Endothelial cell of umbilical vein (primary cell): ENCODE data around the gene ANO4. TPM values are rescaled to one million over a fixed set of nuclear protein-coding genes. Genes with fewer than 3 reads are reported as not detected.

Experiments used
- BruUV-seq: library from RNA; stranded (reverse); fragments of 400-500 nt; replicated peaks from 2 replicates; lab custom pipeline; 2021; lab: Mats Ljungman, UMichigan
- CTCF ChIA-PET: fragments of 300-600, 350-600 bp; sonication (Branson Sonifier 250); formaldehyde crosslinking; loops from one replicate; lab custom pipeline; 2021; ENCODE audit warnings: antibody characterized with exemption, inconsistent platforms; lab: Charles Lee
- POLR2A ChIA-PET: fragments of 300-600, 350-600 bp; sonication (Branson Sonifier 250); formaldehyde crosslinking; loops from one replicate; lab custom pipeline; 2021; ENCODE audit warnings: antibody characterized with exemption, inconsistent platforms; lab: Charles Lee
- DNase-seq: peaks from one replicate; pipeline ENCODE4 v3.0.0-alpha.2; 2011; ENCODE audit warnings: low read depth, low spot score
- FAIRE-seq: peaks from 2 replicates; lab custom pipeline; 2011; peaks lifted over from hg19 to GRCh38; lab: Jason Lieb, UNC
- H2AFZ ChIP-seq: 2 replicates; pipeline ENCODE4 v1.6.0; 2012; ENCODE audit warnings: low read depth, low read length, control low read depth, inconsistent platforms
- H3K27ac ChIP-seq: 2 replicates; pipeline ENCODE4 v1.5.1; 2011; ENCODE audit warnings: low read depth, mild to moderate bottlenecking, control low read depth, low read length, moderate library complexity; ENCODE audit not compliant: insufficient read depth
- H3K27me3 ChIP-seq, 2 experiments: 2 replicates each; pipeline versions ENCODE4 v1.6.0 to v1.6.1; 2011; ENCODE audit warnings: low read length in 2 of 2, mixed read lengths in 1 of 2; ENCODE audit not compliant: control insufficient read depth in 2 of 2, insufficient read depth in 2 of 2
- H3K36me3 ChIP-seq, 2 experiments: 2 replicates in 1 of 2; 3 replicates in 1 of 2; pipeline ENCODE4 v1.5.1; 2011; ENCODE audit warnings: low read length in 2 of 2, mild to moderate bottlenecking in 1 of 2, moderate library complexity in 1 of 2; ENCODE audit not compliant: control insufficient read depth in 2 of 2, insufficient read depth in 2 of 2; ENCODE audit errors: extremely low read depth in 1 of 2
- H3K4me1 ChIP-seq: 3 replicates; pipeline ENCODE4 v1.5.1; 2011; ENCODE audit warnings: mild to moderate bottlenecking, low read length; ENCODE audit not compliant: control insufficient read depth, insufficient read depth; ENCODE audit errors: extremely low read depth
- H3K4me2 ChIP-seq: 2 replicates; pipeline ENCODE4 v1.6.1; 2011; ENCODE audit warnings: low read length, control low read depth, mixed read lengths; ENCODE audit not compliant: insufficient read depth
- H3K4me3 ChIP-seq, 3 experiments: fragments of 200-600 bp in 1 of 3; sonication (generic), shearing (Covaris generic) in 1 of 3; replicated peaks in 1 of 3; 2 replicates each; pipeline ENCODE4 v1.5.1; 2011 to 2016; ENCODE audit warnings: control low read depth in 3 of 3, low read length in 3 of 3, mild to moderate bottlenecking in 2 of 3, inconsistent platforms in 1 of 3, low read depth in 1 of 3, moderate library complexity in 1 of 3; ENCODE audit not compliant: insufficient read depth in 1 of 3
- H3K79me2 ChIP-seq: 2 replicates; pipeline ENCODE4 v1.6.0; 2012; ENCODE audit warnings: low read length, inconsistent platforms; ENCODE audit not compliant: control insufficient read depth, insufficient read depth
- H3K9ac ChIP-seq: replicated peaks from 2 replicates; pipeline ENCODE3; 2011; ENCODE audit warnings: low read length, control low read depth; ENCODE audit not compliant: insufficient read depth; ENCODE audit errors: extremely low read depth
- H3K9me1 ChIP-seq: replicated peaks from 3 replicates; pipeline ENCODE4 v1.6.0; 2011; ENCODE audit warnings: mild to moderate bottlenecking, low read length; ENCODE audit not compliant: control insufficient read depth, insufficient read depth; ENCODE audit errors: extremely low read depth
- H3K9me3 ChIP-seq: replicated peaks from 2 replicates; pipeline ENCODE4 v1.5.1; 2012; ENCODE audit warnings: low read length, inconsistent platforms; ENCODE audit not compliant: control insufficient read depth, insufficient read depth
- H4K20me1 ChIP-seq: replicated peaks from 2 replicates; pipeline ENCODE3; 2011; ENCODE audit warnings: mild to moderate bottlenecking, low read length; ENCODE audit not compliant: control insufficient read depth, insufficient read depth; ENCODE audit errors: extremely low read depth
- EZH2 ChIP-seq: IDR thresholded peaks from 2 replicates; pipeline ENCODE4 v1.6.1; 2012; ENCODE audit warnings: borderline replicate concordance, low read depth, mild to moderate bottlenecking, moderate library complexity, low read length, inconsistent platforms; ENCODE audit not compliant: severe bottlenecking
- FOS ChIP-seq: IDR thresholded peaks from 2 replicates; pipeline ENCODE4 v1.6.1; 2011; ENCODE audit warnings: mild to moderate bottlenecking, low read length, moderate library complexity, borderline replicate concordance; ENCODE audit not compliant: insufficient read depth
- GATA2 ChIP-seq: IDR thresholded peaks from 2 replicates; pipeline ENCODE4 v1.7.0; 2011; ENCODE audit warnings: low read depth, mild to moderate bottlenecking, moderate library complexity, mixed read lengths, low read length; ENCODE audit not compliant: insufficient read length, insufficient read depth
- JUN ChIP-seq: IDR thresholded peaks from 2 replicates; pipeline ENCODE4 v1.6.1; 2011; ENCODE audit warnings: borderline replicate concordance, low read depth; ENCODE audit not compliant: insufficient read length, insufficient read depth
- MAX ChIP-seq: IDR thresholded peaks from 2 replicates; pipeline ENCODE4 v1.6.1; 2011; ENCODE audit not compliant: insufficient read depth, insufficient read length
- MYC ChIP-seq: IDR thresholded peaks from one replicate; pipeline ENCODE4 v1.6.1; 2011; ENCODE audit warnings: mild to moderate bottlenecking, low read depth, low read length
- POLR2A ChIP-seq: IDR thresholded peaks from 2 replicates; pipeline ENCODE4 v1.6.1; 2012; ENCODE audit warnings: low read depth, mild to moderate bottlenecking, control low read depth, low read length
- POLR2AphosphoS5 ChIP-seq: IDR thresholded peaks from 2 replicates; pipeline ENCODE4 v1.6.1; 2012; ENCODE audit warnings: low read depth, mild to moderate bottlenecking, control low read depth, low read length, moderate library complexity; ENCODE audit not compliant: insufficient read depth
- dilution Hi-C: fragments of 300-500 bp; cut with MboI; formaldehyde crosslinking; loops from one replicate; pipeline ENCODE4 v1.15.0; 2019; ENCODE audit warnings: low sequenced_read_pairs; ENCODE audit not compliant: extremely low pct_ligation_motif_present
- intact Hi-C: fragments of 100-400 bp; cut with micrococcal nuclease; formaldehyde crosslinking; loops from one replicate; pipeline ENCODE4 v1.10.0; 2022
- polyA plus RNA-seq, 4 experiments: library from polyadenylated mRNA; depleted of rRNA in 3 of 4; stranded (reverse) in 3 of 4; unstranded in 1 of 4; fragments of >200 nt; gene quantifications; 2 replicates each; pipeline versions ENCODE4 v1.2.1 to v1.2.3, GENCODE V29; 2011 to 2012; ENCODE audit warnings: missing spikeins in 1 of 4
- total RNA-seq: library from RNA; stranded (reverse); gene quantifications from 2 replicates; pipeline ENCODE4 v1.2.3, GENCODE V29; 2021
- TF ChIP-seq, protein P1 (sequence below), 2 donors: IDR thresholded peaks; 1 replicate in 1 of 2; 2 replicates in 1 of 2; pipeline ENCODE4 v1.5.1; 2011; ENCODE audit warnings: low read length in 2 of 2, mild to moderate bottlenecking in 2 of 2, moderate library complexity in 2 of 2, control low read depth in 1 of 2, inconsistent platforms in 1 of 2, low read depth in 1 of 2; ENCODE audit not compliant: insufficient read depth in 1 of 2; ENCODE audit errors: extremely low read depth in 1 of 2

Gene ANO4
- total and polyA plus RNA-seq, 2 donors (not counting 3 experiments of a cell fraction or from before 2014, with no cell fraction given) = 0.25 TPM; not detected in 1

- H3K4me3 ChIP-seq = no peak overlapping the region
- H3K27ac ChIP-seq = no peak overlapping the region
- ChIA-PET POLR2A (no interaction called here), CTCF (no interaction called here)
- peaks cover 2% of the 10 kb centered on the region for H3K9me3 ChIP-seq
- H3K4me2 ChIP-seq = no peak overlapping the region
- intact Hi-C loops (no loop called here), dilution Hi-C loops (no loop called here)
- no peaks in the 10 kb centered on the region for H3K4me1 ChIP-seq
- H3K9ac ChIP-seq = no peak overlapping the region
- no peaks in the 10 kb centered on the region for H3K27me3 ChIP-seq
- no peak for TF ChIP-seq POLR2AphosphoS5
- TF ChIP-seq POLR2A = no peak
- TF ChIP-seq, protein P1, sequence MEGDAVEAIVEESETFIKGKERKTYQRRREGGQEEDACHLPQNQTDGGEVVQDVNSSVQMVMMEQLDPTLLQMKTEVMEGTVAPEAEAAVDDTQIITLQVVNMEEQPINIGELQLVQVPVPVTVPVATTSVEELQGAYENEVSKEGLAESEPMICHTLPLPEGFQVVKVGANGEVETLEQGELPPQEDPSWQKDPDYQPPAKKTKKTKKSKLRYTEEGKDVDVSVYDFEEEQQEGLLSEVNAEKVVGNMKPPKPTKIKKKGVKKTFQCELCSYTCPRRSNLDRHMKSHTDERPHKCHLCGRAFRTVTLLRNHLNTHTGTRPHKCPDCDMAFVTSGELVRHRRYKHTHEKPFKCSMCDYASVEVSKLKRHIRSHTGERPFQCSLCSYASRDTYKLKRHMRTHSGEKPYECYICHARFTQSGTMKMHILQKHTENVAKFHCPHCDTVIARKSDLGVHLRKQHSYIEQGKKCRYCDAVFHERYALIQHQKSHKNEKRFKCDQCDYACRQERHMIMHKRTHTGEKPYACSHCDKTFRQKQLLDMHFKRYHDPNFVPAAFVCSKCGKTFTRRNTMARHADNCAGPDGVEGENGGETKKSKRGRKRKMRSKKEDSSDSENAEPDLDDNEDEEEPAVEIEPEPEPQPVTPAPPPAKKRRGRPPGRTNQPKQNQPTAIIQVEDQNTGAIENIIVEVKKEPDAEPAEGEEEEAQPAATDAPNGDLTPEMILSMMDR (IDR thresholded peaks at IDR 0.05; ENCODE audit: extremely low read depth in 1 of 2, insufficient read depth in 1 of 2, low read depth in 1 of 2, low read length in 2 of 2) = no peak
- no peak for TF ChIP-seq JUN
- no peak for TF ChIP-seq MAX
- TF ChIP-seq EZH2 = no peak
- TF ChIP-seq GATA2 = no peak
- TF ChIP-seq MYC = no peak
- no peak for TF ChIP-seq FOS
- FAIRE-seq (no peak), DNase-seq (no peak)
- H4K20me1 ChIP-seq = no peaks in the 10 kb centered on the region
- no peak overlapping the region for H2AFZ ChIP-seq
- no peaks in the 10 kb centered on the region for H3K9me1 ChIP-seq
- H3K36me3 ChIP-seq = no peaks in the 10 kb centered on the region
- no peaks in the 10 kb centered on the region for H3K79me2 ChIP-seq
- BruUV-seq = no TSS peak
These were observed 322.3 kb downstream of the ANO4 start for GRCh38 chr12:101116911-101117310.
